Karpas-422 (cell line): Measurements from ENCODE around the gene TMTC3. TPM values are rescaled to one million over a fixed set of nuclear protein-coding genes. Genes with fewer than 3 reads are reported as not detected.

ENCODE experiments used
- DNase-seq: peaks from one replicate; pipeline ENCODE4 v3.0.0-alpha.2; 2015
- H2AFZ ChIP-seq: fragments of 200-600 bp; sonication (generic); 2 replicates; pipeline ENCODE4 v1.6.1; 2014; ENCODE audit warnings: antibody characterized with exemption, low read length, mixed read lengths
- H3K27ac ChIP-seq: fragments of 200-600 bp; sonication (generic); 2 replicates; pipeline ENCODE4 v1.5.1; 2014; ENCODE audit warnings: mild to moderate bottlenecking, low read length, moderate library complexity
- H3K27me3 ChIP-seq: fragments of 200-600 bp; sonication (generic); 2 replicates; pipeline ENCODE4 v1.6.1; 2014; ENCODE audit warnings: low read length, mixed read lengths
- H3K36me3 ChIP-seq: fragments of 200-600 bp; sonication (generic); 2 replicates; pipeline ENCODE4 v1.6.1; 2014; ENCODE audit warnings: low read length, mixed read lengths; ENCODE audit not compliant: insufficient read depth
- H3K4me1 ChIP-seq: fragments of 200-600 bp; sonication (generic); 2 replicates; pipeline ENCODE4 v1.6.1; 2014; ENCODE audit warnings: mild to moderate bottlenecking, low read length, mixed read lengths
- H3K4me2 ChIP-seq: fragments of 200-600 bp; sonication (generic); 2 replicates; pipeline ENCODE4 v1.6.1; 2014; ENCODE audit warnings: low read length, low read depth, mild to moderate bottlenecking; ENCODE audit not compliant: poor library complexity, severe bottlenecking
- H3K4me3 ChIP-seq: fragments of 200-600 bp; sonication (generic); 2 replicates; pipeline ENCODE4 v1.5.1; 2014; ENCODE audit warnings: mild to moderate bottlenecking, antibody characterized with exemption, low read length, mixed read lengths
- H3K79me2 ChIP-seq: fragments of 200-600 bp; sonication (generic); 2 replicates; pipeline ENCODE4 v1.6.1; 2014; ENCODE audit warnings: mild to moderate bottlenecking, low read length, mixed read lengths
- H3K9ac ChIP-seq: fragments of 200-600 bp; sonication (generic); 2 replicates; pipeline ENCODE4 v1.6.0; 2014; ENCODE audit warnings: low read length
- H3K9me2 ChIP-seq: fragments of 200-600 bp; sonication (generic), shearing (Covaris generic); replicated peaks from 2 replicates; pipeline ENCODE4 v1.6.0; 2014; ENCODE audit warnings: mild to moderate bottlenecking, low read length, moderate library complexity; ENCODE audit not compliant: insufficient read depth
- H3K9me3 ChIP-seq: fragments of 300-700, 200-600 bp; sonication (generic); 2 replicates; pipeline ENCODE4 v1.6.1; 2014; ENCODE audit warnings: low read length, mixed read lengths
- H4K20me1 ChIP-seq: fragments of 200-600 bp; sonication (generic); 2 replicates; pipeline ENCODE4 v1.6.1; 2014; ENCODE audit warnings: mild to moderate bottlenecking, antibody characterized with exemption, low read length, low read depth; ENCODE audit not compliant: insufficient read depth
- total RNA-seq: library from RNA; depleted of rRNA; stranded (reverse); fragments of >200 nt; shearing (Covaris generic); gene quantifications from 2 replicates; pipeline ENCODE4 v1.2.3, GENCODE V29; 2014; ENCODE audit warnings: low replicate concordance; rRNA removed

Gene TMTC3
- total RNA-seq = 5.6 and 16.6 TPM in 2 replicates

- Histone ChIP-seq H3K4me2 (peak within 1 kb of the TSS; percentile 93), H4K20me1 (no peaks in the 10 kb centered on the region), H3K4me3 (peak within 1 kb of the TSS; percentile 77), H3K27me3 (no peaks in the 10 kb centered on the region), H3K4me1 (peaks cover 42% of the 10 kb centered on the region), H3K9me3 (no peaks in the 10 kb centered on the region), H3K79me2 (peaks cover 81% of the 10 kb centered on the region), H3K36me3 (peaks cover 15% of the 10 kb centered on the region; the same call in 1 of the 2 replicates), H2AFZ (peak within 1 kb of the TSS; percentile 69), H3K9me2 (no peaks in the 10 kb centered on the region), H3K9ac (peak within 1 kb of the TSS; percentile 79), H3K27ac (peak within 1 kb of the TSS; percentile 8; the same call in 1 of the 2 replicates)
- peak; percentile 99 for DNase-seq
Observed at GRCh38 chr12:88141774-88142609, at the start of gene TMTC3, which contains the start of gene CEP290. TMTC3 (plus strand) TSS chr12:88142307; CDS start chr12:88148316, 6,009 bp downstream. CEP290 (minus strand) TSS chr12:88142088; CDS start chr12:88141307, 781 bp downstream.

GRCh38 chr12:88092771-88093170 lies 49.3 kb upstream of the TMTC3 start:
- no peak overlapping the region for H3K4me2 ChIP-seq
- no peak overlapping the region for H2AFZ ChIP-seq
- H3K9ac ChIP-seq = no peak overlapping the region
- H4K20me1 ChIP-seq = no peaks in the 10 kb centered on the region
- no peaks in the 10 kb centered on the region for H3K27me3 ChIP-seq
- H3K4me3 ChIP-seq = no peak overlapping the region
- H3K79me2 ChIP-seq = no peaks in the 10 kb centered on the region
- peaks cover 4% of the 10 kb centered on the region; the same call in 1 of the 2 replicates for H3K4me1 ChIP-seq
- peaks cover 7% of the 10 kb centered on the region; the same call in 1 of the 2 replicates for H3K36me3 ChIP-seq
- DNase-seq = no peak
- H3K9me2 ChIP-seq = no peaks in the 10 kb centered on the region
- H3K27ac ChIP-seq = no peak overlapping the region
- no peaks in the 10 kb centered on the region for H3K9me3 ChIP-seq

GRCh38 chr12:88093573-88093972 lies 48.5 kb upstream of the TMTC3 start:
- H3K4me2 ChIP-seq = no peak overlapping the region
- no peaks in the 10 kb centered on the region for H3K79me2 ChIP-seq
- no peak for DNase-seq
- H3K27me3 ChIP-seq = no peaks in the 10 kb centered on the region
- no peak overlapping the region for H3K9ac ChIP-seq
- no peaks in the 10 kb centered on the region for H3K9me2 ChIP-seq
- H3K9me3 ChIP-seq = no peaks in the 10 kb centered on the region
- no peak overlapping the region for H3K27ac ChIP-seq
- no peak overlapping the region for H3K4me3 ChIP-seq
- H3K36me3 ChIP-seq = peaks cover 7% of the 10 kb centered on the region; the same call in 1 of the 2 replicates
- no peaks in the 10 kb centered on the region for H4K20me1 ChIP-seq
- H3K4me1 ChIP-seq = peaks cover 4% of the 10 kb centered on the region; the same call in 1 of the 2 replicates
- no peak overlapping the region for H2AFZ ChIP-seq

- no peaks in the 10 kb centered on the region for H4K20me1 ChIP-seq
- no peaks in the 10 kb centered on the region for H3K9me3 ChIP-seq
- H3K27ac ChIP-seq = no peak overlapping the region
- DNase-seq = no peak
- H3K9ac ChIP-seq = no peak overlapping the region
- H3K4me1 ChIP-seq = peaks cover 9% of the 10 kb centered on the region
- H3K36me3 ChIP-seq = peaks cover 32% of the 10 kb centered on the region; the same call in 1 of the 2 replicates
- no peak overlapping the region for H3K4me3 ChIP-seq
- no peaks in the 10 kb centered on the region for H3K79me2 ChIP-seq
- no peak overlapping the region for H2AFZ ChIP-seq
- H3K4me2 ChIP-seq = no peak overlapping the region
- H3K9me2 ChIP-seq = no peaks in the 10 kb centered on the region
- no peaks in the 10 kb centered on the region for H3K27me3 ChIP-seq
Observed at GRCh38 chr12:88108021-88108420, 34.1 kb upstream of the TMTC3 start.

- Histone ChIP-seq H3K4me1 (no peaks in the 10 kb centered on the region), H3K27me3 (no peaks in the 10 kb centered on the region), H2AFZ (no peak overlapping the region), H3K9ac (no peak overlapping the region), H4K20me1 (no peaks in the 10 kb centered on the region), H3K27ac (no peak overlapping the region), H3K36me3 (peaks cover 32% of the 10 kb centered on the region; the same call in 1 of the 2 replicates), H3K79me2 (no peaks in the 10 kb centered on the region), H3K9me3 (no peaks in the 10 kb centered on the region), H3K9me2 (no peaks in the 10 kb centered on the region), H3K4me2 (no peak overlapping the region), H3K4me3 (no peak overlapping the region)
- DNase-seq = peak; percentile 52
Observed at GRCh38 chr12:88111074-88111652, 30.9 kb upstream of the TMTC3 start.

GRCh38 chr12:88113871-88114270 lies 28.2 kb upstream of the TMTC3 start:
- Histone ChIP-seq H3K9me2 (no peaks in the 10 kb centered on the region), H3K9ac (no peak overlapping the region), H3K4me3 (no peak overlapping the region), H4K20me1 (no peaks in the 10 kb centered on the region), H3K27me3 (no peaks in the 10 kb centered on the region), H3K27ac (no peak overlapping the region), H2AFZ (no peak overlapping the region), H3K36me3 (peaks cover 43% of the 10 kb centered on the region; the same call in 1 of the 2 replicates), H3K79me2 (no peaks in the 10 kb centered on the region), H3K4me1 (no peaks in the 10 kb centered on the region), H3K9me3 (no peaks in the 10 kb centered on the region), H3K4me2 (no peak overlapping the region)
- DNase-seq = no peak

- Histone ChIP-seq H3K9me3 (no peaks in the 10 kb centered on the region), H3K4me1 (no peaks in the 10 kb centered on the region), H3K4me3 (no peak overlapping the region), H3K27ac (no peak overlapping the region), H3K9me2 (no peaks in the 10 kb centered on the region; the same call in 1 of the 2 replicates), H3K9ac (no peak overlapping the region), H2AFZ (no peak overlapping the region), H3K27me3 (no peaks in the 10 kb centered on the region), H4K20me1 (no peaks in the 10 kb centered on the region), H3K36me3 (peaks cover 35% of the 10 kb centered on the region; the same call in 1 of the 2 replicates), H3K4me2 (no peak overlapping the region), H3K79me2 (no peaks in the 10 kb centered on the region; the same call in 1 of the 2 replicates)
- no peak for DNase-seq
Observed at GRCh38 chr12:88122666-88123065, 19.4 kb upstream of the TMTC3 start.

GRCh38 chr12:88127099-88127498 lies 15.0 kb upstream of the TMTC3 start:
- no peak overlapping the region for H3K9ac ChIP-seq
- H3K9me3 ChIP-seq = no peaks in the 10 kb centered on the region
- no peak overlapping the region for H3K4me2 ChIP-seq
- no peaks in the 10 kb centered on the region; the same call in 1 of the 2 replicates for H3K79me2 ChIP-seq
- no peak overlapping the region for H3K4me3 ChIP-seq
- no peak for DNase-seq
- H3K27me3 ChIP-seq = no peaks in the 10 kb centered on the region
- H3K27ac ChIP-seq = no peak overlapping the region
- H4K20me1 ChIP-seq = no peaks in the 10 kb centered on the region
- H2AFZ ChIP-seq = no peak overlapping the region
- H3K9me2 ChIP-seq = no peaks in the 10 kb centered on the region; the same call in 1 of the 2 replicates
- H3K36me3 ChIP-seq = peaks cover 22% of the 10 kb centered on the region; the same call in 1 of the 2 replicates
- no peaks in the 10 kb centered on the region for H3K4me1 ChIP-seq
